ENCODE data around the gene RHO. TPM values are rescaled to one million over a fixed set of nuclear protein-coding genes. Genes with fewer than 3 reads are reported as not detected.
A peak's percentile ranks its signal among the peaks of the same experiment; 100 is the strongest.
"Not testable (repeated sequence)": the region's sequence is repeated elsewhere in the genome, so short reads cannot be mapped to it uniquely, and the experiment has no call there.

Gene RHO
- total RNA-seq (not detected), polyA plus RNA-seq (not detected)
- long read RNA-seq, donor 1, result 0 reads
- long read RNA-seq, donor 2, result 0 reads
- long read RNA-seq, donor 3, result 0 reads
- long read RNA-seq, donor 4, result 0 reads

DNA sequence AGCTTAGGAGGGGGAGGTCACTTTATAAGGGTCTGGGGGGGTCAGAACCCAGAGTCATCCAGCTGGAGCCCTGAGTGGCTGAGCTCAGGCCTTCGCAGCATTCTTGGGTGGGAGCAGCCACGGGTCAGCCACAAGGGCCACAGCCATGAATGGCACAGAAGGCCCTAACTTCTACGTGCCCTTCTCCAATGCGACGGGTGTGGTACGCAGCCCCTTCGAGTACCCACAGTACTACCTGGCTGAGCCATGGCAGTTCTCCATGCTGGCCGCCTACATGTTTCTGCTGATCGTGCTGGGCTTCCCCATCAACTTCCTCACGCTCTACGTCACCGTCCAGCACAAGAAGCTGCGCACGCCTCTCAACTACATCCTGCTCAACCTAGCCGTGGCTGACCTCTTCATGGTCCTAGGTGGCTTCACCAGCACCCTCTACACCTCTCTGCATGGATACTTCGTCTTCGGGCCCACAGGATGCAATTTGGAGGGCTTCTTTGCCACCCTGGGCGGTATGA lies at the start of gene RHO:
Gene RHO (plus strand): TSS at position 51 of the 512 bp plus-strand sequence. CDS start 95 bp downstream, at position 146.
- Histone ChIP-seq H3K4me3 (ENCODE audit: low read length) (no peak within 1 kb of the TSS), H3K9me3 (ENCODE audit: control insufficient read depth, low read length) (no peaks in the 10 kb centered on the region), H3K27ac (ENCODE audit: low read length) (no peak within 1 kb of the TSS), H3K27me3 (ENCODE audit: control insufficient read depth, insufficient read depth) (no peaks in the 10 kb centered on the region), H3K4me1 (ENCODE audit: control insufficient read depth, insufficient read depth, low read length) (peaks cover 2% of the 10 kb centered on the region)
- intact Hi-C loops (cut with DNase I), result no loop called here
- ATAC-seq (no peak), DNase-seq (peak in 1 of 3 donors; percentile 42)
- WGBS, result 93% methylated on average over 18 of the region's 18 CpGs

DNA sequence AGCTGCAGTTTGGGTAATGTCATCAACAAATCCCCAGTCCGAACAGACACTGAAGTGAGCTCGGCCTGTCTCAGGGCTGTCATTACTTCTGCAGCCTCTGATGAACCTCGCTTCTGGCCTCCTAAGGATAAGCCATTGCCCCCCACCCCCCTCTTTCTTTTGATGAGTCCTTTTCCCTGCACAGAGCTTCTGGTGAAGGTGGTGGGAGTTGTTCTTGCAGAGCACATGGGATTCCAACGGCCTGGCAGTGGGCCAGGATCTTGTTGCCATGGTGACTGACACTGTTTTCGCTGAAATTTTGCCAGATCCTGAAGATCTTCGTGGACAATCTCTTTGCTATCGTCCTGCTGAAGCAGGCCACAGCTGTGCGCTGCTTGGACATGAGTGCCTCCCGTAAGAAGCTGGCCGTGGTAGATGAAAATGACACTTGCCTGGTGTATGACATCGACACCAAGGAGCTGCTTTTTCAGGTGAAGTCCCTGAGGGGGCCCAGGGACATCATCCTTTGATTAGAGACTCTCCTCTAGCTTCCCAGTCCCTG lies 47.1 kb upstream of the RHO start:
- peak; percentile 4 to 17 for ATAC-seq
- H3K4me1 ChIP-seq (ENCODE audit: control insufficient read depth, insufficient read depth, low read length); H3K4me3 ChIP-seq (ENCODE audit: low read length); H3K9me3 ChIP-seq (ENCODE audit: control insufficient read depth, low read length); H3K27me3 ChIP-seq (ENCODE audit: control insufficient read depth, insufficient read depth): not testable (repeated sequence)
- DNase-seq, result peak; percentile 56 to 83 (median 83)
- intact Hi-C loops (cut with DNase I), result loop anchor here in 2 of 4 donors (10.0 kb wide), 1 partner anchor 344 kb away; no protein-coding TSS in a partner anchor
- H3K27ac ChIP-seq (ENCODE audit: low read length), result peak overlapping the region; percentile 25
- WGBS, result 49% methylated on average over 7 of the region's 11 CpGs

DNA sequence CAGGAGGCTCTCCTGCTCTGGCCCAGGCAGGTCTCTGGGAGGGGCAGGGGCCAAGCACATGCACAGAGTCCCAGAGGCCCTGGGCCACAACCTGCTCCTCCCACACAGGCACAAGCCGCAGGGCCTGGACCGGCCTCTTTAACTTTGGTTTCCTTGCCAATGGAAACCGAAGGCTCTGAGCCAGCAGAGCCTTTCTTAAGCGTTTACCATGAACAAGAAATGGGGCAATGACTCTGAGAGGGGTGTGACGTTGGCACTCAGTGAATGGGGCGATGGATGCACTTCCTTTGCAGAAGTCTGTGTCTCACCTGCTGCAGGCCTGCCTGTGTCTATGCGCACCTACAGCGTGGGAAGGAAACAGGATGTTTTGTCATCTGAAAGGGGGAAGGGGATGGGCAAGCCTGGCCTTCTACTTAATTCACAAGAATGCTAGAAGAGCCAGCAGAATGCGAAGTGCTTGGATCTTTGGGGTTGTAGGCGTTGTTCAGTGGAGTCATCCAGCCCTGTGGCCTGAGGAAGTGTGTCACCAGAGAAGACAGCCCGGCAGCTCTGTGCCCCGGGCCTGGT lies 46.6 kb upstream of the RHO start:
- ATAC-seq (peak; percentile 75 to 81), DNase-seq (peak; percentile 81 to 89 (median 87))
- intact Hi-C loops (cut with DNase I), result loop anchor here in 2 of 4 donors (10.0 kb wide), 1 partner anchor 343 kb away; no protein-coding TSS in a partner anchor
- Histone ChIP-seq H3K27me3 (ENCODE audit: control insufficient read depth, insufficient read depth) (no peaks in the 10 kb centered on the region), H3K4me1 (ENCODE audit: control insufficient read depth, insufficient read depth, low read length) (peaks cover 3% of the 10 kb centered on the region), H3K4me3 (ENCODE audit: low read length) (no peak overlapping the region), H3K9me3 (ENCODE audit: control insufficient read depth, low read length) (no peaks in the 10 kb centered on the region), H3K27ac (ENCODE audit: low read length) (peak overlapping the region; percentile 54)
- WGBS, result 45% methylated on average over 12 of the region's 12 CpGs

DNA sequence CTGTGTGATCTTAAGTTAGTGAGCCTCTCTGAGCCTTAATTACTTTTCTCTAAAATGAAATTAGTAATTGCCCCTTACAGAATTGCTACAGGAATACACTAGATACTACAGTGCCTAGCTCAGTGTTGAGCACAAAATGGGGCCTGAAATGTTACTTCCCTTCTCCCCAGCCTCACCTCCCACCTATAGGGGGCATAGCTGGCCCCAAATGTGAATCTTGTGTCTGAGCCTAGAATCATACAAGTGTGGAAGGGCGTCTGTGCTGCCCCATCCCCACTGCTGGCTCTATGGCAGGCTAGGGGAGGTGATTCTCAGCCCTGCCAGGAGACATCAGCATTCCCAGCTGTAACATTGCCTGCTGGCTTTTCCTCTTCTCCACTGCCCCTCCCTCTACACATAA lies 45.7 kb upstream of the RHO start:
- WGBS, result 66% methylated on average over 1 of the region's 1 CpG
- Histone ChIP-seq H3K27ac (ENCODE audit: low read length) (peak overlapping the region; percentile 54), H3K4me1 (ENCODE audit: control insufficient read depth, insufficient read depth, low read length) (peaks cover 6% of the 10 kb centered on the region), H3K27me3 (ENCODE audit: control insufficient read depth, insufficient read depth) (no peaks in the 10 kb centered on the region), H3K4me3 (ENCODE audit: low read length) (no peak overlapping the region), H3K9me3 (ENCODE audit: control insufficient read depth, low read length) (no peaks in the 10 kb centered on the region)
- DNase-seq, result no peak
- no peak for ATAC-seq
- intact Hi-C loops (cut with DNase I), result loop anchor here in 2 of 4 donors (10.0 kb wide), 1 partner anchor 342 kb away; no protein-coding TSS in a partner anchor

DNA sequence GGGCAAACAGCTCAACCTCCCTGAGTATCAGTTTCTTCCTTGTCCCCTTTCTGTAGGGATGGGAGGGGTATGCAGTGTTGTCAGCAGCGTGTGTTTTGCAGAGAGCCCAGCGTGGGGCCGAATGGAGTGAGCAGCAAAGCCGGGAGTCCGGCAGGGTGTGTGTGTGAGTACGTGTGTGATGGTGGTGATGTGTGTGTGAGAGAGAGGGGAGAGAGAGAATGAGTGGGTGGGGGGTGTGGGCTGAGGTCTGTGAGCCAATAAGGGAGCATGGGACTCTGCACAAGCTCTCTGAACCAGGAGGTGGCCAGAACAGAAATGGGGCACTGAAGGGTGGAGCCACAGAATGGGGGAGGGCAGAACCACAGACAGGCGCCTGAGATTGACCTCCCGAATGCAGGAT lies 44.6 kb upstream of the RHO start:
- WGBS, result 86% methylated on average over 8 of the region's 8 CpGs
- no peak for ATAC-seq
- DNase-seq, result no peak
- intact Hi-C loops (cut with DNase I), result loop anchor here in 2 of 4 donors (10.0 kb wide), 1 partner anchor 341 kb away; no protein-coding TSS in a partner anchor
- H3K4me1 ChIP-seq (ENCODE audit: control insufficient read depth, insufficient read depth, low read length), result peaks cover 6% of the 10 kb centered on the region
- H3K27ac ChIP-seq (ENCODE audit: low read length), result no peak overlapping the region
- H3K9me3 ChIP-seq (ENCODE audit: control insufficient read depth, low read length), result no peaks in the 10 kb centered on the region
- no peaks in the 10 kb centered on the region for H3K27me3 ChIP-seq (ENCODE audit: control insufficient read depth, insufficient read depth)
- no peak overlapping the region for H3K4me3 ChIP-seq (ENCODE audit: low read length)

DNA sequence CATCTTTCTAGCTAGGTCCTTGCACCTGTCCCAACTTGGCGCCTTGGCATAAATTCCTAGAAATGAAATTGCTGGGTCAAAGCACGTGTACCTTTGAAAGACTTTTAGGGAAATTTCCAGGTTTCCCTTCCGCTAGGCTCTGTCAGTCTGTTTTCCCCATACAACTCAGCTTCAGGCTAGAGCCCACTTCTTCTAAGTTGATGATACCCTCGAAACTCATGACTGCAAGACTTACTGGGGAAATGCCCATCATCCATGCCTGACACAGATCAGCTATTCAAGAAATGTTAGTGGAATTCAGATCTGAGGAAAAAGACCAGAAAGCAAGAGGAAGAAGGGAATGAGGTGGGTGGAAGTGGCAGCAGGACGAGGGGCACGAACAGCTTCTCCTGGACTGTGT lies 43.3 kb upstream of the RHO start:
- H3K9me3 ChIP-seq (ENCODE audit: control insufficient read depth, low read length); ATAC-seq; DNase-seq; H3K4me3 ChIP-seq (ENCODE audit: low read length); H3K27me3 ChIP-seq (ENCODE audit: control insufficient read depth, insufficient read depth); H3K4me1 ChIP-seq (ENCODE audit: control insufficient read depth, insufficient read depth, low read length): not testable (repeated sequence)
- 90% methylated on average over 6 of the region's 6 CpGs for WGBS
- intact Hi-C loops (cut with DNase I), result loop anchor here in 3 of 4 donors (5.0 to 10.0 kb wide), 2 partner anchors 340 to 342 kb away; no protein-coding TSS in a partner anchor
- peak overlapping the region; percentile 68 for H3K27ac ChIP-seq (ENCODE audit: low read length)

DNA sequence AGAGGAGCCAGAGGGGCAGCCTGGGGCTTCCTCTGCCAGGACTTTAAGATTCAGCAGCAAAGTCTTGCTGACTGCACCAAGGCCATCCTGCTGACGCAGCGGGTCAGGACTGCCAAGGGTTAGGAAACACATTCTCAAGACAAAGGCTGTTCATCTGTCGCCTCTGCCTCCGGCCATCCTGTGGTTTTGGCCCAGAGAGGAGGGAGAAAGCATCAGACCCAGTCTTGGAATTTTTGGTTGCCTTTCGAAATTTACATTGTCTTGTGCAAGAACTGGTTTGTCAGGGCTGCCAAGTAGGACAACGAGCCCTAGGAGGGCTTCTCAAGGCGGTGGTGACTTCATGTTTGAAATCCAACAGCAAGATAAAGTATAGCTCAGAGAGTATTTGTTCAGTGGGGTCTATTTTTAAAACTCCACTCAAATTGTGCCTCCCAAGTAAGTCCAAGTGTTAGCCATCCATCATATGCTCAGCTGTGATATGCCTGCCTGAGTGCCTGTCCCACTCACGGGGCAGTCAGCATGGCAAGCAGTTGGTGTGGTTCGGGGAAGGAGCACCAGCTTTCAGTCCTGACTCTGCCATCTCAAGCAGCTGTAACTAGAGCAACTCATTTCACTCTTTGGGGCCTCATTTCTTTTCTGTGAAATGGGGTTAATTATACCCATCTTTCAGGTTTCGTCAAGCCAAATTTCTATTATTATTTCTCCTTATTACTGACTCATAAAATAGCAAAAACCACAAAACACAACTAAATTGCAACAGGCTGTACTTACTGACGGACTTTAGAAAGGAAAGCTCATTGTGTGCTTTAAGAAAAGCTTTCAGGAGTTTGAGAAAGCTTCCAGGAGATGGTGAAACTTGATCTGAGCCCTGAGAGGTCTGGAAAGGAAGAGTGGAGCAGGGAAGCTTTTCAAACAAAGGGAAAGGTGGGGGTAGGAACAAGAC lies 42.4 kb upstream of the RHO start:
- H3K9me3 ChIP-seq (ENCODE audit: control insufficient read depth, low read length), result no peaks in the 10 kb centered on the region
- intact Hi-C loops (cut with DNase I), result loop anchor here in 3 of 4 donors (5.0 to 10.0 kb wide), 2 partner anchors 339 to 341 kb away; no protein-coding TSS in a partner anchor
- WGBS, result 46% methylated on average over 11 of the region's 11 CpGs
- peak; percentile 67 to 75 for ATAC-seq
- H3K27me3 ChIP-seq (ENCODE audit: control insufficient read depth, insufficient read depth), result no peaks in the 10 kb centered on the region
- no peak overlapping the region for H3K4me3 ChIP-seq (ENCODE audit: low read length)
- DNase-seq, result peak; percentile 92 to 93 (median 93)
- H3K27ac ChIP-seq (ENCODE audit: low read length), result peak overlapping the region; percentile 68
- H3K4me1 ChIP-seq (ENCODE audit: control insufficient read depth, insufficient read depth, low read length), result peaks cover 9% of the 10 kb centered on the region

DNA sequence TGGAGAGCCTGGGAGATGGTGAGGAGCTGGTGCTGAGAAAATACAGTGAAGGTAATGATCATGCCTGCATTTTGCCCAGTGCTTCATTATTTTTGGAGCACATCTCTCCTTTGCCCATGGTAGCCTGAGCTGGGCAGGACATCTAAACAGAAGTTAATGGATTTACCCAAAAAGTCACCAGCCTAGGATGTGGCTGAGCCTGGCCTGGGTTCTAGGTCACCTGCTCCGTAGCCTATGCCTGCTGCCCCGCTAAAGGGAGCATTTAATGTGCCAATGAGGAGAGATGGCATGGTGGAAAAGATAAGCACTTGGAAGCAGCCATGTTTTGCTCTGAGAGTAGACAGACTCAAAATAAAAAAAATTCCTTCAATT lies 41.8 kb upstream of the RHO start:
- H3K27ac ChIP-seq (ENCODE audit: low read length), result peak overlapping the region; percentile 65
- no peak for DNase-seq
- H3K27me3 ChIP-seq (ENCODE audit: control insufficient read depth, insufficient read depth), result no peaks in the 10 kb centered on the region
- no peak overlapping the region for H3K4me3 ChIP-seq (ENCODE audit: low read length)
- WGBS, result 87% methylated on average over 2 of the region's 2 CpGs
- intact Hi-C loops (cut with DNase I), result loop anchor here in 3 of 4 donors (5.0 to 10.0 kb wide), 2 partner anchors 338 to 341 kb away; no protein-coding TSS in a partner anchor
- H3K9me3 ChIP-seq (ENCODE audit: control insufficient read depth, low read length), result no peaks in the 10 kb centered on the region
- no peak for ATAC-seq
- peaks cover 9% of the 10 kb centered on the region for H3K4me1 ChIP-seq (ENCODE audit: control insufficient read depth, insufficient read depth, low read length)

DNA sequence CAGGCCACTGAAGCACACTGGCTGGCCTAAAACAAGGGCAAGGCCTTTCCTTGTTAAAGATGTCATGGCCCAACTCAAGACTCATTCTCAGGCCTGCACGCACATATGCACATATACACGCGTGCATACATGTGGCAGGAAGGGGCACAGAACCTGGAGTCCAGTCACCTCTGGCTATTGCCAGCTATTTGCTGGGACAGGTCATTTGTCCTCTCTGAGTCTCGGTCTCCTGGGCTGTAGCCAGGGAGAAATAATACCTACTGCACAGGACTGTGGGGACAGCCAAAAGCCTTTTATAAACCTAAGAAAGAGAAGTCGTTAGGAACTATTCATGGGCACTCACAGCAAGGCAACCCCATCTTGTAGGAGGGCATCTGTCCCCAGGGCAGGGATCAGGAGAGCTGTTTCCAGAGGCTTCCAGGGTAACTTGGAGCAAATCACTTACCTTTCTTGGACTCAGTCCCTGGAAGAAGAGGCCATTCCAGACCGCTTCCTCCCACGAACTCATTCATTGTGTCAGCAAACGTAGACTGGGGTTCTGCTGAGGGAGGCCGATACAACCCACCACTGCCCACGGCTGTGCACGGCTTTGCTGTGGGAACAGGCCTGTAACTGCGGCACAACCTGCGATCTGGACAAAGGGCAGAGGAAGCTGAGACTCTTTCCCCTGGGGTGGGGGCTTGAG lies 41.1 kb upstream of the RHO start:
- WGBS, result 84% methylated on average over 13 of the region's 13 CpGs
- Histone ChIP-seq H3K9me3 (ENCODE audit: control insufficient read depth, low read length) (no peaks in the 10 kb centered on the region), H3K4me1 (ENCODE audit: control insufficient read depth, insufficient read depth, low read length) (peaks cover 9% of the 10 kb centered on the region), H3K27me3 (ENCODE audit: control insufficient read depth, insufficient read depth) (no peaks in the 10 kb centered on the region), H3K4me3 (ENCODE audit: low read length) (no peak overlapping the region), H3K27ac (ENCODE audit: low read length) (peak overlapping the region; percentile 15)
- no peak for ATAC-seq
- intact Hi-C loops (cut with DNase I), result loop anchor here in 3 of 4 donors (5.0 to 10.0 kb wide), 2 partner anchors 337 to 340 kb away; no protein-coding TSS in a partner anchor
- no peak for DNase-seq

DNA sequence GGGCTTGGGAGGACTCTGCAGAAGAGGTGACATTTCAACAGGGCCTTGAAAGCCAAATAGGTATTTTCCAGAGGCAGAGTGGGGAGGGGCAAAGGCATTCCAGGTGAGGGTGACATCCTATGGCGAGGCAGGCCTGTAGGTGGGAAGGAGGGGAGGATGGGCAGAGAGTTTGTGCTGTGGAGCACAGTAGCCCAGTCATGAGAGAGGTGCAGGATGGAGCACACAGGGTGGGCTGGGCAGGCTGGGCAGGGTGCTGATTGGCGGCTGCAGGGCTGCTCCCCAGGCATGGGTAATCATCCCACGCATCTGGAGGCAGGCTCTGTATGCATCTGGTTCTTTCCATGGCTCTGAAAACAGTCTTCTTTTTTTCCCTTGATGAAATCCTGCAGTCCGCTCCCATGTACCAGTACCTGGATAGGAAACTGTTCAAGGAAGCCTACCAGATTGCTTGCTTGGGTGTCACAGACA lies 40.5 kb upstream of the RHO start:
- intact Hi-C loops (cut with DNase I), result loop anchor here in 3 of 4 donors (5.0 to 10.0 kb wide), 2 partner anchors 337 to 339 kb away; no protein-coding TSS in a partner anchor
- H3K4me1 ChIP-seq (ENCODE audit: control insufficient read depth, insufficient read depth, low read length); H3K27ac ChIP-seq (ENCODE audit: low read length); DNase-seq; H3K9me3 ChIP-seq (ENCODE audit: control insufficient read depth, low read length); ATAC-seq; H3K4me3 ChIP-seq (ENCODE audit: low read length); H3K27me3 ChIP-seq (ENCODE audit: control insufficient read depth, insufficient read depth): not testable (repeated sequence)
- 91% methylated on average over 4 of the region's 4 CpGs for whole genome bisulfite sequencing
